H1 (cell line): ENCODE results near the gene STX2.

Experiments used
- CREB1 ChIP-seq: IDR thresholded peaks from 2 replicates; pipeline ENCODE4 v1.6.1; 2012; ENCODE audit warnings: inconsistent platforms
- KDM1A ChIP-seq: fragments of 200-600, 300-600 bp; sonication (generic); IDR thresholded peaks from 2 replicates; pipeline ENCODE4 v1.7.1; 2016; ENCODE audit warnings: mild to moderate bottlenecking, low read length, borderline replicate concordance
- MAFK ChIP-seq: IDR thresholded peaks from 2 replicates; pipeline ENCODE4 v1.6.1; 2012; ENCODE audit warnings: low read depth, mild to moderate bottlenecking, improper control_type of control experiment, low read length
- NRF1 ChIP-seq: IDR thresholded peaks from 2 replicates; pipeline ENCODE4 v1.6.1; 2011; ENCODE audit warnings: mild to moderate bottlenecking, low read depth, low read length, improper control_type of control experiment
- POLR2A ChIP-seq, 2 experiments: IDR thresholded peaks; 1 replicate in 1 of 2; 2 replicates in 1 of 2; pipeline ENCODE4 v1.6.1; 2011; ENCODE audit warnings: low read depth in 2 of 2, low read length in 2 of 2, mild to moderate bottlenecking in 2 of 2; ENCODE audit errors: control extremely low read depth in 1 of 2
- SP1 ChIP-seq: IDR thresholded peaks from 2 replicates; pipeline ENCODE4 v1.6.1; 2011; ENCODE audit warnings: low read depth, low read length
- SP2 ChIP-seq: IDR thresholded peaks from 2 replicates; pipeline ENCODE4 v1.6.1; 2012; ENCODE audit warnings: mild to moderate bottlenecking, low read length, inconsistent platforms
- TAF1 ChIP-seq: IDR thresholded peaks from 2 replicates; pipeline ENCODE4 v1.6.1; 2011; ENCODE audit warnings: mild to moderate bottlenecking, low read depth, low read length
- TCF12 ChIP-seq: IDR thresholded peaks from 2 replicates; pipeline ENCODE4 v1.6.1; 2011; ENCODE audit warnings: low read depth, mild to moderate bottlenecking, low read length
- TF ChIP-seq, protein P1 (sequence below), 3 experiments: IDR thresholded peaks; 1 replicate in 2 of 3; 2 replicates in 1 of 3; pipeline versions ENCODE4 v1.5.1 to v1.6.1; 2011; ENCODE audit warnings: low read length in 3 of 3, mild to moderate bottlenecking in 3 of 3, inconsistent platforms in 2 of 3, low read depth in 1 of 3, moderate library complexity in 1 of 3; ENCODE audit not compliant: insufficient read depth in 1 of 3; ENCODE audit errors: control extremely low read depth in 1 of 3
- TF ChIP-seq, protein P2 (sequence below): IDR thresholded peaks from 2 replicates; pipeline ENCODE4 v1.6.1; 2012; ENCODE audit warnings: inconsistent platforms
- TF ChIP-seq, protein P3 (sequence below): IDR thresholded peaks from 2 replicates; pipeline ENCODE4 v1.6.1; 2011; ENCODE audit warnings: low read length, improper control_type of control experiment

DNA sequence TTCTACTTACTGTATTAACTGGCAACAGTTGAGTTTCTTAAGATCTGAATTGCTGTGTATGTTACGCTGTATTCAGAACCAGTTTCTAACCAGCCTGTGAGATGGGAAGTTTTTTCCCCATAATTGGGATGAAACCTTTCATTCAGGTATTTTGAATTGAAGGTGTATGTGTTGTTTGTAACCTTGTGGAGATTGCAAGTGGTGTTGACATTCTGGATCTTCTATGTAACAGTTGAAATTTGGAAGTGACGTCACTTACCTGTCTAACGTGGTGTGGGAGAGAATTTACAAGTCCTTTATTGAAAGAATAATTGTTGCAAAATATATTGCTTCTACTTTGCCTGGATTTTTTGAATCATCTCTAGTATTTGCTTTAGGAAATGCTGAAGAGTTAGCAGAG lies 38.3 kb upstream of the STX2 start:
- no peak for TF ChIP-seq SP1
- no peak for TF ChIP-seq NRF1
- TF ChIP-seq, protein P1, sequence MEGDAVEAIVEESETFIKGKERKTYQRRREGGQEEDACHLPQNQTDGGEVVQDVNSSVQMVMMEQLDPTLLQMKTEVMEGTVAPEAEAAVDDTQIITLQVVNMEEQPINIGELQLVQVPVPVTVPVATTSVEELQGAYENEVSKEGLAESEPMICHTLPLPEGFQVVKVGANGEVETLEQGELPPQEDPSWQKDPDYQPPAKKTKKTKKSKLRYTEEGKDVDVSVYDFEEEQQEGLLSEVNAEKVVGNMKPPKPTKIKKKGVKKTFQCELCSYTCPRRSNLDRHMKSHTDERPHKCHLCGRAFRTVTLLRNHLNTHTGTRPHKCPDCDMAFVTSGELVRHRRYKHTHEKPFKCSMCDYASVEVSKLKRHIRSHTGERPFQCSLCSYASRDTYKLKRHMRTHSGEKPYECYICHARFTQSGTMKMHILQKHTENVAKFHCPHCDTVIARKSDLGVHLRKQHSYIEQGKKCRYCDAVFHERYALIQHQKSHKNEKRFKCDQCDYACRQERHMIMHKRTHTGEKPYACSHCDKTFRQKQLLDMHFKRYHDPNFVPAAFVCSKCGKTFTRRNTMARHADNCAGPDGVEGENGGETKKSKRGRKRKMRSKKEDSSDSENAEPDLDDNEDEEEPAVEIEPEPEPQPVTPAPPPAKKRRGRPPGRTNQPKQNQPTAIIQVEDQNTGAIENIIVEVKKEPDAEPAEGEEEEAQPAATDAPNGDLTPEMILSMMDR (IDR thresholded peaks at IDR 0.05; ENCODE audit: control extremely low read depth in 1 of 3, insufficient read depth in 1 of 3, low read depth in 1 of 3, low read length in 3 of 3): no peak
- TF ChIP-seq TAF1: no peak
- TF ChIP-seq, protein P2, sequence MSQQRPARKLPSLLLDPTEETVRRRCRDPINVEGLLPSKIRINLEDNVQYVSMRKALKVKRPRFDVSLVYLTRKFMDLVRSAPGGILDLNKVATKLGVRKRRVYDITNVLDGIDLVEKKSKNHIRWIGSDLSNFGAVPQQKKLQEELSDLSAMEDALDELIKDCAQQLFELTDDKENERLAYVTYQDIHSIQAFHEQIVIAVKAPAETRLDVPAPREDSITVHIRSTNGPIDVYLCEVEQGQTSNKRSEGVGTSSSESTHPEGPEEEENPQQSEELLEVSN: no peak
- TF ChIP-seq TCF12: no peak
- no peak for TF ChIP-seq SP2
- TF ChIP-seq POLR2A (IDR thresholded peaks at IDR 0.05; ENCODE audit: control extremely low read depth in 1 of 2, low read depth in 2 of 2, low read length in 2 of 2): peak in 1 of 2 experiments; percentile 22; a peak in 1 of 3 replicates
- TF ChIP-seq KDM1A: no peak
- no peak for TF ChIP-seq MAFK
- no peak for TF ChIP-seq CREB1
- TF ChIP-seq, protein P3, sequence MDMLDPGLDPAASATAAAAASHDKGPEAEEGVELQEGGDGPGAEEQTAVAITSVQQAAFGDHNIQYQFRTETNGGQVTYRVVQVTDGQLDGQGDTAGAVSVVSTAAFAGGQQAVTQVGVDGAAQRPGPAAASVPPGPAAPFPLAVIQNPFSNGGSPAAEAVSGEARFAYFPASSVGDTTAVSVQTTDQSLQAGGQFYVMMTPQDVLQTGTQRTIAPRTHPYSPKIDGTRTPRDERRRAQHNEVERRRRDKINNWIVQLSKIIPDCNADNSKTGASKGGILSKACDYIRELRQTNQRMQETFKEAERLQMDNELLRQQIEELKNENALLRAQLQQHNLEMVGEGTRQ: no peak
